ENCODE measurements around the gene HTR3E.

- TF ChIP-seq CTCF (IDR thresholded peaks at IDR 0.05) (no peak), POLR2A (IDR thresholded peaks at IDR 0.05) (no peak)
These were observed 23.2 kb upstream of the HTR3E start for GRCh38 chr3:184073621-184074020.

Data from adrenal gland (tissue), 5 donors.